ENCODE data around the gene NOS2.
A peak's percentile ranks its signal among the peaks of the same experiment; 100 is the strongest.
"Not testable (repeated sequence)": the region's sequence is repeated elsewhere in the genome, so short reads cannot be mapped to it uniquely, and the experiment has no call there.

The NOS2 gene

GRCh38 chr17:27746881-27747280 lies 53.4 kb downstream of the NOS2 start:
- no peaks in the 10 kb centered on the region for H3K36me3 ChIP-seq
- TF ChIP-seq Cebpa-rat (IDR thresholded peaks at IDR 0.05): no peak
- H3K4me2 ChIP-seq: no peak overlapping the region
- H4K20me1 ChIP-seq: no peaks in the 10 kb centered on the region
- no peak overlapping the region for H3K4me3 ChIP-seq
- no peaks in the 10 kb centered on the region for H3K27me3 ChIP-seq
- H3K4me1 ChIP-seq: peaks cover 6% of the 10 kb centered on the region; the same call in 1 of the 2 replicates
- H3K9ac ChIP-seq: no peak overlapping the region
- no peak overlapping the region for H3K27ac ChIP-seq
- H3K9me3 ChIP-seq: no peaks in the 10 kb centered on the region

- H3K9ac ChIP-seq, H3K27ac ChIP-seq, H3K27me3 ChIP-seq, H3K4me3 ChIP-seq, H4K20me1 ChIP-seq, H3K4me1 ChIP-seq, H3K9me3 ChIP-seq, H3K4me2 ChIP-seq, H3K36me3 ChIP-seq: not testable (repeated sequence)
Measured at GRCh38 chr17:27746320-27746719, 54.0 kb downstream of the NOS2 start.

GRCh38 chr17:27745207-27745830 lies 55.0 kb downstream of the NOS2 start:
- not testable (repeated sequence) for H3K27ac ChIP-seq, H3K27me3 ChIP-seq, H3K9ac ChIP-seq, H4K20me1 ChIP-seq, H3K4me3 ChIP-seq, H3K36me3 ChIP-seq, H3K4me1 ChIP-seq, H3K9me3 ChIP-seq, H3K4me2 ChIP-seq

GRCh38 chr17:27743281-27743885 lies 56.9 kb downstream of the NOS2 start:
- Histone ChIP-seq H3K9ac (no peak overlapping the region), H3K9me3 (no peaks in the 10 kb centered on the region), H3K27me3 (no peaks in the 10 kb centered on the region), H3K36me3 (no peaks in the 10 kb centered on the region), H4K20me1 (no peaks in the 10 kb centered on the region), H3K4me3 (no peak overlapping the region), H3K27ac (no peak overlapping the region), H3K4me1 (peaks cover 6% of the 10 kb centered on the region; the same call in 1 of the 2 replicates), H3K4me2 (0 out of 2 replicates have a peak overlapping the region, but pooled peaks have one; percentile 9)
- no peak for TF ChIP-seq Cebpa-rat (IDR thresholded peaks at IDR 0.05)

DNA sequence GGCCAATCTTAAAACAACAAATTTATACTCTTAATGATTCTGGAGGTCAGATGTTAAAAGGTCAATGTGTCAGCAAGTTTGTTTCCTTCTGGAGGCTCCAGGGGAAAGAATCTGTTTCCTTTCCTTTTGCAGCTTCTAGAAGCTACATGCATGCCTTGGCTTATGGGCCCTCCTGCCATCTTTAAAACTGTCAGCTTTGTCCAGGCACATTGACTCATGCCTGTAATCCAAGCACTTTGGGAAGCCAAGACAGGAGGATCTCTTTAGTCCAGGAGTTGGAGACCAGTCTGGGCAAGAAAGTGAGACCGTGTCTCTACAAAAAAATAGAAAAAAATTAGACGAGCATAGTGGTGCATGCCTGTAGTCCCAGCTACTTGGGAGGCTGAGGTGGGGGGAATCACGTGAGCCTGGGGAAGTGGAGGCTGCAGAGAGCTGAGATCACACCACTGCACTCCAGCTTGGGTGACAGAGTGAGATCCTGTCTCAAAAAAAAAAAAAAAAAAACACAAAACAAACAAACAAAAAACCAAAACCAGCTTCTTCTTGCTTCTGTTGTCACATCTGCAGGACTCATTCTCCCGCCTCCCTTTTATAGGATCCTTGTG lies 58.3 kb downstream of the NOS2 start:
- no peaks in the 10 kb centered on the region for H4K20me1 ChIP-seq
- H3K27ac ChIP-seq: no peak overlapping the region
- H3K4me2 ChIP-seq: no peak overlapping the region
- peaks cover 6% of the 10 kb centered on the region; the same call in 1 of the 2 replicates for H3K4me1 ChIP-seq
- no peaks in the 10 kb centered on the region for H3K27me3 ChIP-seq
- no peaks in the 10 kb centered on the region for H3K9me3 ChIP-seq
- no peaks in the 10 kb centered on the region for H3K36me3 ChIP-seq
- no peak overlapping the region for H3K9ac ChIP-seq
- H3K4me3 ChIP-seq: no peak overlapping the region
- no peak for TF ChIP-seq Cebpa-rat (IDR thresholded peaks at IDR 0.05)

DNA sequence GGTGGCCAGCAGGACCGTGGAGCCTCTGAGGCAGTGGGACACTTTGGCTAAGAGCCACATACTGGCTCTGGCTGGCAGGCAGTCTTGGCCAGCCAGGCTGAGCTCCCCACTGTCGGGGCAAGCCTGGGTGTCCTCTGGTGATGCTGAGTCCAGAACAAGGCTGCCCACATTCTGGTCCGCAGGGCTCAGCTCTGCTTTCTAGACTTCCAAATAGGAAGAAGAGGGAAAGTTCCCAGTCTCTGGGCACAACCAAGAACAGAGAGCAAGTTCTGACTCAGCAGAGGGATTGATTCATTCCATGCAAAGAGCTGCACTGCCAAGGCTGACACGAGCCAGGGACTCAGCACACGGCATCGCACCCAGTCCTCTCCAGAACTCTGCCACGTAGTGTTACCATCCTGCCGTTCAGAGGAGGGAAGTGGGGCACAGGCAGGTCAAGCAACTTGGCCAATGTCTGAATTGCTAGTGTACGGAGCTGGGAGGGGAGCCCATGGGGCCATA lies 58.9 kb downstream of the NOS2 start:
- Histone ChIP-seq H3K4me1 (peaks cover 6% of the 10 kb centered on the region; the same call in 1 of the 2 replicates), H4K20me1 (no peaks in the 10 kb centered on the region), H3K27ac (no peak overlapping the region), H3K27me3 (no peaks in the 10 kb centered on the region), H3K9ac (no peak overlapping the region), H3K9me3 (no peaks in the 10 kb centered on the region), H3K36me3 (no peaks in the 10 kb centered on the region), H3K4me2 (no peak overlapping the region), H3K4me3 (no peak overlapping the region)
- TF ChIP-seq Cebpa-rat (IDR thresholded peaks at IDR 0.05): no peak

GRCh38 chr17:27740541-27740940 lies 59.8 kb downstream of the NOS2 start:
- not testable (repeated sequence) for H3K36me3 ChIP-seq, H4K20me1 ChIP-seq

DNA sequence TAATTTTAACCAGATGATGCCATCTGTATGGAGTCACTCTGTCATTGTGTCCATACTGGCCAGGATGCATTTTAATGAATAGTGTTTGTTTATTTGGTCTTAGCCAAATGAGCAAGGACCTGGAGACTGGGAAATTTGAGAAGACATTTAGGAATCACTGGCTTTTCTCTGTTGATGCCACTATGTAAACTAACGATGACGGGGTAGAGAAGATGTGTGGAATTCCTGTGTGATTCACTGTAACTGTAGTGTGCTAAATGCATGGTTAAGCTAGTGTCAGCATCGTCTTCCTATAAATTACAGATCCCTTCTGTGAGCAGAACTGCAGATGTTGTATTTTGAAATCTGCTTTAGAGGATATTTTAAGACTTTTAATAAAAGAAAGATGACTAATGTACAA lies 66.6 kb downstream of the NOS2 start:
- Histone ChIP-seq H3K27ac (no peak overlapping the region), H3K4me1 (0 out of 2 replicates have a peak, but pooled peaks cover 6% of the 10 kb centered on the region), H3K9ac (no peak overlapping the region), H3K36me3 (no peaks in the 10 kb centered on the region), H3K9me3 (no peaks in the 10 kb centered on the region), H3K4me3 (no peak overlapping the region), H3K27me3 (no peaks in the 10 kb centered on the region), H4K20me1 (no peaks in the 10 kb centered on the region), H3K4me2 (no peak overlapping the region)
- no peak for TF ChIP-seq Cebpa-rat (IDR thresholded peaks at IDR 0.05)

More at GRCh38 chr17:27740541-27740940, 59.8 kb downstream of the NOS2 start:
- H3K9me3 ChIP-seq, H3K27me3 ChIP-seq, H3K4me2 ChIP-seq, H3K4me1 ChIP-seq, H3K9ac ChIP-seq, H3K4me3 ChIP-seq, H3K27ac ChIP-seq: not testable (repeated sequence)

GRCh38 chr17:27732746-27733145 lies 67.6 kb downstream of the NOS2 start:
- H3K9ac ChIP-seq, H3K36me3 ChIP-seq, H3K4me1 ChIP-seq, H3K4me2 ChIP-seq, H4K20me1 ChIP-seq, H3K27me3 ChIP-seq, H3K9me3 ChIP-seq, H3K27ac ChIP-seq, H3K4me3 ChIP-seq: not testable (repeated sequence)

DNA sequence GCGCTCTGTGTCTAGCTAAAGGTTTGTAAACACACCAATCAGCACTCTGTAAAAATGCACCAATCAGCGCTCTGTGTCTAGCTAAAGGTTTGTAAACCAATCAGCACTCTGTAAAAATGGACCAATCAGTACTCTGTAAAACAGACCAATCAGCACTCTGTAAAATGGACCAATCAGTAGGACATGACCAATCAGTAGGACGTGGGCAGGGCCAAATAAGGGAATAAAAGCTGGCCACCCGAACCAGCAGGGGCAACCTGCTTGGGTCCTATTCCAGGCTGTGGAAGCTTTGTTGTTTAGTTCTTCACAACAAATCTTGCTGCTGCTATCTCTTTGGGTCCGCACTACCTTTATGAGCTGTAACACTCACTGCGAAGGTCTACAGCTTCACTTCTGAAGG lies 74.3 kb downstream of the NOS2 start:
- H3K4me1 ChIP-seq, H3K9me3 ChIP-seq, H3K4me2 ChIP-seq, H3K27me3 ChIP-seq, H3K36me3 ChIP-seq, H3K9ac ChIP-seq, H3K4me3 ChIP-seq, H3K27ac ChIP-seq, H4K20me1 ChIP-seq: not testable (repeated sequence)

Measured in BLaER1 (cell line).